ENCODE data around the gene DRC7. TPM values are rescaled to one million over a fixed set of nuclear protein-coding genes. Genes with fewer than 3 reads are reported as not detected.

Gene DRC7
- total RNA-seq, 4 donors from 2014 or later, result 0.33 TPM; not detected in 3

DNA sequence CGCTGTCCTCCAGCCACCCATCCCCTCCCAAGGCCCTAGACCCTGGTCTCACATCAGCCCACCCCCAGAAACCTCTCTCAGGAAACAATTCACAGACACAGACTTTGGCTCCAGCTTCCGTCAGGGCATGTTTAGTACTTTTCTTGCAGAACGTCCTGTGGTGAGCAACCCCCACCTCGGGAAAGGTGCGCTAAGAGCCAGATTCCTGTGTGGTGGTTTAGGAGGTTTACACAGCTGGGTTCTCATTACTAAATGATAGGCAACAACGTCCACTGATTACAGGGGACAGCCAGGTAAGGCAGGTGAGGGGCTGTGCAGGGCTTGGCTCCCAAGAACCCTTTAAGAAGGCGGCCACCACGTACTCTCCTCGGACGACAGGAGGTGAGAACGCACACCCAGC, 78.4 kb downstream of the DRC7 start:
- no peak for TF ChIP-seq CTCF (IDR thresholded peaks at IDR 0.05; ENCODE audit: low read depth)

DNA sequence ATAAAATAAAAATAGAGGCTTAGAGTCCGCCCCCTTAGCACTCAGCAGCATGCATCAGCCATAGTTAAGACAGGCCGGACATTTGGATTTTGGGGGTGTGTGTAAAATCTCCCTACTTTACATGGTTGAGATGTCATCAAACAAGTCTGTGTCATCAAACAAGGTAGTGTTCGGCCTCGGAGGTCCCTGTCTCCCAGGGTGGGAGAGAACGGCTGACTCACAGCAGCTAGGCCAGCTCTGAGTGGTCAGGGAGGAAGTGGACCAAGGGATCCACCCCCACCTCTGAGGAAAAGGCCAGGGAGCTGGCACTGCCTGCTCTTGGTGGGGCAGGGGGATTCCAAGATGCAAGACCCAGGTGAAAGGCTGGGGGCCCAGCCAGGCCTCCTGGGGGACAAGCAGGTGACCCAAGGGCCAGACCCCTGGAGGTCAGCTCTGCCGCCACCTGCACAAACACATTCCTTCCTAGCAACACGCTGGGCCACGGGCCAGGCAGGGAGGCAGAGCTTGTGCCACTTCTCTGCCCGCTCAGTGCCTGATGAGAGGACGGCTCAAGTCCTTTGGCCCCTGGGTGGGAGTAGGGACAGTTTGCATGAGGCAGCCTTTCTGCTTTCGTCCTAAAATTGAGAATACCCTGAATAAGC, 79.2 kb downstream of the DRC7 start:
- TF ChIP-seq CTCF (IDR thresholded peaks at IDR 0.05; ENCODE audit: low read depth), result no peak

DNA sequence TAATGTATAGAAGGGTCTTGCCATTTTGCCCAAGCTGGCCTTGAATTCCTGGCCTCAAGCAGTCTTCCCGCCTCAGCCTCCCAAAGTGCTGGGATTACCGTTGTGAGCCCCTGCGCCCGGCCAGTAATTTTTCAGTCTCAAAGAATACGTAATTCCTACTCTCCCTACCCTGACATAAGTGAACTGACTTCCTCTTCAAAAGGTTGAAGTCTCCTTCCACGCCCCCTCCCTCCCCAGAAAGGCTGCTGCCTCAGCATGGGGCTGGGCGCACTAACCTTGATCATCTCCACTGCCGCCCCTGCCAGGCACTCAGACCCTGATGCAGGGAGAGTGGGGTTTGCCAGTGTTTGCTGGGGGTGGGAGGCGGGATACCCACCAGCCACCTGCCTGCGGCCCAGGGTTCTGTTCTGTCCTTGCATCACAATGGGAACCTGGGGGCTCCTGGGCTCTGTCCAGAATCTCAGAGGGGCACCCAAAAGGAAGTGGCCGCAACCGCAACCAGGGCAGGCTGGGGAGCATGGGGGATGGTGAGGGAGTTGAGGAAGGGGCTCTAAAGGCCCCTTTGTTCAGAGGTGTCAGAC, 80.2 kb downstream of the DRC7 start:
- TF ChIP-seq CTCF (IDR thresholded peaks at IDR 0.05; ENCODE audit: low read depth), result no peak

DNA sequence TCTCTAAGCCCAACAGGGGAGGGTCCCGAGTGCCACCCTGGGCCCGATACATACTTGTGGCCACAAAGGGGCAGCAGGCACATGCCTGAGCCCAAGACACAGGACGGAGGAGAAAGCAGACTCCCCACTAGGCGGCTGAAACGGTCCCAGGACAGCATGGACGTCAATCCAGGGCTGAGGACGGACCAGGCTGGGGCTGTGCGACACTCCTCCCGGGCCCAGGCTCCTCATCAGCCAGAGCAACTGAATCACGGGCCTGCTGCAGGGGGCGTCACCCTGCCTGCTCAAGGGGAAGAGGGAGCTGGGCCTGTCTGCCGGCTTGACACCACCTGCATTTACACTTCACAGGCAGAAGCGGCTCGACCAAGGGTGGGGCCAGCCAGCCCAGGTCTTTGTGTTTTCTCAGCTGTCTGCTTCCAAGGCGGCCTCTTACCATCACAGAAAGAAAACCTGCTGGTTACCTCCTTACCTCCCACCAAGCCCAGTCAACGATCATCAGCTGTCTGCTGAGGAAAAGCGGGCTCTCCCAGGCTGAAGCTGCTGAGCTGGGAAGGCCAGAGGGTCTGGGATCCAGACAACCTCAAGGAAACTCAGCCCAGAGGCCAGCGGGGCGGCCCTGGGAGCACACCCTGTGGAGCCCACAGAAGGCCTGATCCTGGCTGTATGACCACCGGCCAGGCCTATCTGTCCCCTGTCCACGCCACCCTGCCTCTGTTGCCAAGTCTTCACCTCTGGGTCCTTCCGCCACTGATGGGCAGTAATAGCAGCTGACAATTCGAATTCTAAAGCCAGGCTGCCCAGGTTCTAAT, 81.3 kb downstream of the DRC7 start:
- TF ChIP-seq CTCF (IDR thresholded peaks at IDR 0.05; ENCODE audit: low read depth), result no peak

DNA sequence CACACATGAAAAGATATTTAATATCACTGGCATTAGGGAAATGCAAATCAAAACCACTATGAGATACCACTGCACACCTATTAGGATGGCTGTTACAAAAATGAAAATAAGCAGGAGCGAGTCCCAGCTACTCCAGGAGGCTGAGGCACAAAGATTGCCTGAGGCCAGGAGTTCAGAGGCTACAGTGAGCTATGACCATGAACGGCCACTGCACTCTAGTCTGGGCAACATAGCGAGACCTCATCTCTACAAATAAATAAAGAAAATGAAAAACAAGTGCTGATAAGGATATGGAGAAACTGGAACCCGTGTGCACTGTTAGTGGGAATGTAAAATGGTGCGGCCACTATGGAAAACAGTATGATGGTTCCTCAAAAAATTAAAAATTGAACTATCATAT, 84.1 kb downstream of the DRC7 start:
- no peak for TF ChIP-seq CTCF (IDR thresholded peaks at IDR 0.05; ENCODE audit: low read depth)

DNA sequence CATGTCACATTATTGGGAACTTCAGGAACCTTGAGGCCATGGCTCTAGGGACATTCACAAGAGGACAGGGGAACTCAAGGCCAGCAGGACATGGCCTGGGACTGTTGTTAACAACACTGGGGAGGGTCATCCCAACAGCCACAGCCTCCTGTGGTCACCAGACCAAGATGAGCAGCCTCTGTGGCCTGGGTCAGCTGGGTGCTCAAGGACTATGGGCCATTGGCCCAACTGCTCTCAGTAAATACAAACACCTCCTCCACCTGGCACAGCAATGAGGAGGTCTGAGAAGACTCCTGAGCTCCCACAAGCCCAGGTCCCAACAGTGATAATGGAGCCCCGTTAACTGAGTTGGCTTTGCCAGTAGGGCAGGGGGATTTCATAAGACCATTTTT, 86.7 kb downstream of the DRC7 start:
- TF ChIP-seq CTCF (IDR thresholded peaks at IDR 0.05; ENCODE audit: low read depth), result no peak

Small RNA genes within 50 kb of the gene (small RNA-seq; reads per million reads assigned to genes)
- gene MIR6772, result 0.36 reads per million

Other genes with a start within 250 kb of the DRC7 start
- 10 to 100 TPM; 18.5 to 36.7 (median 20.6) TPM for gene CIAPIN1, start 247.4 kb upstream of the DRC7 start, total RNA-seq
- gene COQ9, start 247.3 kb upstream of the DRC7 start, total RNA-seq, result 10 to 100 TPM; 23.5 to 49.5 (median 30.1) TPM
- 10 to 100 TPM; 66.9 to 77.7 (median 67.6) TPM for gene POLR2C, start 232.1 kb upstream of the DRC7 start, total RNA-seq
- gene DOK4, start 208.3 kb upstream of the DRC7 start, total RNA-seq, result 10 to 100 TPM in 1 of 4 donors, 1 to 10 TPM in 3; 3.6 to 12.8 (median 7.3) TPM
- 1 to 10 TPM; 5.5 to 7.0 (median 6.2) TPM for gene CCDC102A, start 158.2 kb upstream of the DRC7 start, total RNA-seq
- gene ADGRG5, start 152.2 kb upstream of the DRC7 start, total RNA-seq, result under 1 TPM in 1 of 4 donors, not detected in 3; 0.51 TPM
- 10 to 100 TPM; 10.0 to 92.5 (median 21.2) TPM for gene ADGRG1, start 66.2 kb upstream of the DRC7 start, total RNA-seq
- gene ADGRG3, start 26.5 kb upstream of the DRC7 start, total RNA-seq, result 1 to 10 TPM in 2 of 4 donors, under 1 TPM in 1, not detected in 1; 0.44 to 4.0 (median 2.1) TPM
- 10 to 100 TPM in 2 of 4 donors, 1 to 10 TPM in 2; 8.6 to 14.3 (median 10.7) TPM for gene KATNB1, start 41.0 kb downstream of the DRC7 start, total RNA-seq
- gene KIFC3, start 107.7 kb downstream of the DRC7 start, total RNA-seq, result 10 to 100 TPM; 17.9 to 58.8 (median 28.7) TPM